Panc1 (cell line): ENCODE data around the gene ZNF335.

Source experiments
- CTCF ChIP-seq: fragments of 450-650 bp; IDR thresholded peaks from 2 replicates; pipeline ENCODE4 v1.5.1; 2017; ENCODE audit warnings: mild to moderate bottlenecking
- POLR2AphosphoS5 ChIP-seq: IDR thresholded peaks from 2 replicates; pipeline ENCODE4 v1.6.1; 2012; ENCODE audit warnings: mild to moderate bottlenecking, low read depth, low read length, moderate library complexity
- REST ChIP-seq, 2 experiments: IDR thresholded peaks; 2 replicates each; pipeline ENCODE4 v1.6.1; 2011 to 2012; ENCODE audit warnings: low read depth in 2 of 2, control low read depth in 1 of 2, low read length in 1 of 2, mild to moderate bottlenecking in 1 of 2, moderate library complexity in 1 of 2; ENCODE audit not compliant: insufficient read depth in 1 of 2
- SIN3A ChIP-seq: IDR thresholded peaks from 2 replicates; pipeline ENCODE4 v1.6.1; 2012; ENCODE audit warnings: low read depth, mild to moderate bottlenecking, low read length, moderate library complexity, borderline replicate concordance; ENCODE audit not compliant: insufficient read depth

GRCh38 chr20:45952861-45953260 is 19.1 kb downstream of the ZNF335 start:
- TF ChIP-seq CTCF (no peak), SIN3A (no peak), REST (IDR thresholded peaks at IDR 0.05; ENCODE audit: insufficient read depth in 1 of 2, low read depth in 2 of 2, low read length in 1 of 2) (no peak), POLR2AphosphoS5 (no peak)
